Gastroesophageal sphincter (tissue), 4 donors: ENCODE data around the gene PCDHA8. TPM values are rescaled to one million over a fixed set of nuclear protein-coding genes. Genes with fewer than 3 reads are reported as not detected.
"Not testable (repeated sequence)": the region's sequence is repeated elsewhere in the genome, so short reads cannot be mapped to it uniquely, and the experiment has no call there.

Experiments used
- ATAC-seq: fragments of 150-250 bp; one replicate; pipeline ENCODE4 v1.9.1; 2016; ENCODE audit warnings: mild to moderate bottlenecking, moderate library complexity
- H3K27ac ChIP-seq, 4 donors: fragments of 200-600 bp; sonication (generic) in 3 of 4; 1 replicate in 3 of 4; 2 replicates in 1 of 4; pipeline ENCODE4 v1.5.1; 2016 to 2019
- H3K27me3 ChIP-seq: fragments of 200-600 bp; sonication (generic); one replicate; pipeline ENCODE4 v1.5.1; 2019
- H3K36me3 ChIP-seq, 2 donors: fragments of 200-600 bp; sonication (generic); one replicate each; pipeline ENCODE4 v1.5.1; 2019; ENCODE audit warnings: control low read depth in 1 of 2
- H3K4me1 ChIP-seq, 3 donors: fragments of 200-600 bp; sonication (generic); 1 replicate in 2 of 3; 2 replicates in 1 of 3; pipeline ENCODE4 v1.5.1; 2016 to 2019; ENCODE audit warnings: control low read depth in 2 of 3
- H3K4me3 ChIP-seq, 2 donors: fragments of 200-600 bp; sonication (generic); one replicate each; pipeline ENCODE4 v1.5.1; 2019; ENCODE audit warnings: mild to moderate bottlenecking in 1 of 2, moderate library complexity in 1 of 2
- H3K9me3 ChIP-seq, 3 donors: fragments of 200-600 bp; sonication (generic); one replicate each; pipeline ENCODE4 v1.5.1; 2017 to 2019; ENCODE audit warnings: control low read depth in 2 of 3
- EP300 ChIP-seq: sonication (generic); formaldehyde crosslinking; IDR thresholded peaks from one replicate; pipeline ENCODE4 v1.6.1; 2017; ENCODE audit warnings: antibody characterized with exemption, mild to moderate bottlenecking
- POLR2A ChIP-seq, 2 donors: fragments of 450-650 bp; IDR thresholded peaks; one replicate each; pipeline ENCODE4 v1.6.1; 2017; ENCODE audit warnings: antibody characterized with exemption in 2 of 2, mild to moderate bottlenecking in 2 of 2, moderate library complexity in 1 of 2
- POLR2AphosphoS5 ChIP-seq: sonication (generic); formaldehyde crosslinking; IDR thresholded peaks from one replicate; pipeline ENCODE4 v1.6.1; 2017; ENCODE audit warnings: antibody characterized with exemption
- WGBS, 2 donors: methylation state at CpG; one replicate each; pipeline ENCODE4 v1.1.5; 2018; ENCODE audit warnings: low coverage in 1 of 2; 5-methylcytosine and 5-hydroxymethylcytosine counted together
- total RNA-seq, 4 donors: library from RNA; depleted of rRNA; stranded (reverse); fragments of >200 nt; gene quantifications; one replicate each; pipeline ENCODE4 v1.1.0, GENCODE V29; 2016
- TF ChIP-seq, protein P1 (sequence below), 4 experiments: fragments of 200-600 bp in 2 of 4; fragments of 450-650 bp in 2 of 4; sonication (generic) in 1 of 4; IDR thresholded peaks; one replicate each; pipeline ENCODE4 v1.5.1; 2017 to 2019; ENCODE audit warnings: antibody characterized with exemption in 4 of 4, mild to moderate bottlenecking in 2 of 4, moderate library complexity in 2 of 4

Gene PCDHA8
- total RNA-seq, 4 donors from 2014 or later, result 0.15 TPM; not detected in 3

DNA sequence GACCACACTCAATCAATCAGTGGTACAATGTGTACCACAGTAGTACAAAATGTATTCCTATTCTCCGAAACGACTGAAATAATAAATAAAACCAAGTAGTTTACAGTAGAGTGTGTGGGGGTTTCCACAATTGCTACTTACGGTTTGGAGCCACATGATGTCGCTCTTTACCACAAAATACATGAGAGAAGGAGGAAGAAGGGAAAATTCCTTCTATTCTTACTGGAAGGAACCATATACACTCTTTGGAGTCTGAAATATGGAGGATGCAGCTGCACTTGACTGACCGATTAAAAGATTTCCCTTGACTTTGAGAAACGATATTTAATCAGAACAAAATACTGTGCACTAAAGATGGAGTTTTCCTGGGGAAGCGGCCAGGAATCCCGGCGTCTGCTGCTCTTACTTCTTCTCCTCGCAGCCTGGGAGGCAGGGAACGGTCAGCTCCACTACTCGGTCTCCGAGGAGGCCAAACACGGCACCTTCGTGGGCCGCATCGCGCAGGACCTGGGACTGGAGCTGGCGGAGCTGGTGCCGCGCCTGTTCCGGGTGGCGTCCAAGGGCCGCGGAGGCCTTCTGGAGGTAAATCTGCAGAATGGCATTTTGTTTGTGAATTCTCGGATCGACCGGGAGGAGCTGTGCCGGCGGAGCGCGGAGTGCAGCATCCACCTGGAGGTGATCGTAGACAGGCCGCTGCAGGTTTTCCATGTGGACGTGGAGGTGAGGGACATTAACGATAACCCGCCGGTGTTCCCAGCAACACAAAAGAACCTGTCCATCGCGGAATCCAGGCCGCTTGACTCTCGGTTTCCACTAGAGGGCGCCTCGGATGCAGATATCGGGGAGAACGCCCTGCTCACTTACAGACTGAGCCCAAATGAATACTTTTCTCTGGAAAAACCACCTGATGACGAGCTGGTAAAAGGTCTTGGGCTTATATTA is 33.9 kb upstream of the PCDHA8 start, which contains the start of gene PCDHA4:
Gene PCDHA4, plus strand, starts transcription at position 235 of the 942 bp plus-strand sequence.
- 20 to 35% methylated on average over 8 to 9 of the region's 47 CpGs for WGBS, 2 donors
- ATAC-seq, result no peak
- Histone ChIP-seq H3K9me3 (peaks cover 0 to 76% (median 0%) of the 10 kb centered on the region in 3 donors), H3K27ac (peak within 1 kb of the TSS in 2 of 4 donors; percentile 19 to 53), H3K4me1 (no peaks in the 10 kb centered on the region), H3K36me3 (no peaks in the 10 kb centered on the region), H3K27me3 (peaks cover 59% of the 10 kb centered on the region), H3K4me3 (peak within 1 kb of the TSS; percentile 21 to 40)
- no peak for TF ChIP-seq EP300
- TF ChIP-seq, protein P1, sequence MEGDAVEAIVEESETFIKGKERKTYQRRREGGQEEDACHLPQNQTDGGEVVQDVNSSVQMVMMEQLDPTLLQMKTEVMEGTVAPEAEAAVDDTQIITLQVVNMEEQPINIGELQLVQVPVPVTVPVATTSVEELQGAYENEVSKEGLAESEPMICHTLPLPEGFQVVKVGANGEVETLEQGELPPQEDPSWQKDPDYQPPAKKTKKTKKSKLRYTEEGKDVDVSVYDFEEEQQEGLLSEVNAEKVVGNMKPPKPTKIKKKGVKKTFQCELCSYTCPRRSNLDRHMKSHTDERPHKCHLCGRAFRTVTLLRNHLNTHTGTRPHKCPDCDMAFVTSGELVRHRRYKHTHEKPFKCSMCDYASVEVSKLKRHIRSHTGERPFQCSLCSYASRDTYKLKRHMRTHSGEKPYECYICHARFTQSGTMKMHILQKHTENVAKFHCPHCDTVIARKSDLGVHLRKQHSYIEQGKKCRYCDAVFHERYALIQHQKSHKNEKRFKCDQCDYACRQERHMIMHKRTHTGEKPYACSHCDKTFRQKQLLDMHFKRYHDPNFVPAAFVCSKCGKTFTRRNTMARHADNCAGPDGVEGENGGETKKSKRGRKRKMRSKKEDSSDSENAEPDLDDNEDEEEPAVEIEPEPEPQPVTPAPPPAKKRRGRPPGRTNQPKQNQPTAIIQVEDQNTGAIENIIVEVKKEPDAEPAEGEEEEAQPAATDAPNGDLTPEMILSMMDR (IDR thresholded peaks at IDR 0.05), result peak in 1 of 4 experiments; percentile 48

DNA sequence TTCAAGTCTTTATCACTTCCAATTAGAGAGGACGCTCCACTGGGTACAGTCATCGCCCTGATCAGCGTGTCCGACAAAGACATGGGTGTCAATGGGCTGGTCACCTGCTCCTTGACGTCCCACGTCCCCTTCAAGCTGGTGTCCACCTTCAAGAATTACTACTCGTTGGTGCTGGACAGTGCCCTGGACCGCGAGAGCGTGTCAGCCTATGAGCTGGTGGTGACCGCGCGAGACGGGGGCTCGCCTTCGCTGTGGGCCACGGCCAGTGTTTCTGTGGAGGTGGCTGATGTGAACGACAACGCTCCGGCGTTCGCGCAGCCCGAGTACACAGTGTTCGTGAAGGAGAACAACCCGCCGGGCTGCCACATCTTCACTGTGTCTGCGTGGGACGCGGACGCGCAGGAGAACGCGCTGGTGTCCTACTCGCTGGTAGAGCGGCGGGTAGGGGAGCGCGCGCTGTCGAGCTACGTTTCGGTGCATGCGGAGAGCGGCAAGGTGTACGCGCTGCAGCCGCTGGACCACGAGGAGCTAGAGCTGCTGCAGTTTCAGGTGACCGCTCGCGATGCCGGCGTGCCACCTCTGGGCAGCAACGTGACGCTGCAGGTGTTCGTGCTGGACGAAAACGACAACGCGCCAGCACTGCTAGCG is 32.6 kb upstream of the PCDHA8 start:
- H3K36me3 ChIP-seq, H3K4me1 ChIP-seq, H3K27ac ChIP-seq, H3K4me3 ChIP-seq, ATAC-seq: not testable (repeated sequence)
- peaks cover 0 to 63% (median 0%) of the 10 kb centered on the region in 3 donors for H3K9me3 ChIP-seq
- peaks cover 47% of the 10 kb centered on the region for H3K27me3 ChIP-seq
- WGBS, 2 donors, result 50 to 69% methylated on average over 4 to 6 of the region's 62 CpGs

DNA sequence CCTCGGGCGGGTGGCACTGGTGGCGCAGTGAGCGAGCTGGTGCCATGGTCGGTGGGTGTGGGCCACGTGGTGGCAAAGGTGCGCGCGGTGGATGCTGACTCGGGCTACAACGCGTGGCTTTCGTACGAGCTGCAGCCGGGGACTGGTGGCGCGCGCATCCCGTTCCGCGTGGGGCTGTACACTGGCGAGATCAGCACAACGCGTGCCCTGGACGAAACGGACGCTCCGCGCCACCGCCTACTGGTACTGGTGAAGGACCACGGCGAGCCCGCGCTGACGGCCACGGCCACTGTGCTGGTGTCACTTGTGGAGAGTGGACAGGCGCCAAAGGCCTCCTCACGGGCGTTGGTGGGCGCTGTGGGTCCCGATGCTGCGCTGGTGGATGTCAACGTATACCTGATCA is 32.1 kb upstream of the PCDHA8 start:
- Histone ChIP-seq H3K4me1 (no peaks in the 10 kb centered on the region), H3K36me3 (no peaks in the 10 kb centered on the region), H3K9me3 (peaks cover 0 to 58% (median 0%) of the 10 kb centered on the region in 3 donors), H3K27ac (no peak overlapping the region), H3K4me3 (no peak overlapping the region), H3K27me3 (peaks cover 46% of the 10 kb centered on the region)
- TF ChIP-seq POLR2A (IDR thresholded peaks at IDR 0.05), result no peak
- TF ChIP-seq EP300, result no peak
- TF ChIP-seq, protein P1 (IDR thresholded peaks at IDR 0.05), result no peak
- no peak for TF ChIP-seq POLR2AphosphoS5
- 78% methylated on average over 12 of the region's 43 CpGs; no CpG with 5 or more reads in 1 of the 2 donors for WGBS, 2 donors
- no peak for ATAC-seq

DNA sequence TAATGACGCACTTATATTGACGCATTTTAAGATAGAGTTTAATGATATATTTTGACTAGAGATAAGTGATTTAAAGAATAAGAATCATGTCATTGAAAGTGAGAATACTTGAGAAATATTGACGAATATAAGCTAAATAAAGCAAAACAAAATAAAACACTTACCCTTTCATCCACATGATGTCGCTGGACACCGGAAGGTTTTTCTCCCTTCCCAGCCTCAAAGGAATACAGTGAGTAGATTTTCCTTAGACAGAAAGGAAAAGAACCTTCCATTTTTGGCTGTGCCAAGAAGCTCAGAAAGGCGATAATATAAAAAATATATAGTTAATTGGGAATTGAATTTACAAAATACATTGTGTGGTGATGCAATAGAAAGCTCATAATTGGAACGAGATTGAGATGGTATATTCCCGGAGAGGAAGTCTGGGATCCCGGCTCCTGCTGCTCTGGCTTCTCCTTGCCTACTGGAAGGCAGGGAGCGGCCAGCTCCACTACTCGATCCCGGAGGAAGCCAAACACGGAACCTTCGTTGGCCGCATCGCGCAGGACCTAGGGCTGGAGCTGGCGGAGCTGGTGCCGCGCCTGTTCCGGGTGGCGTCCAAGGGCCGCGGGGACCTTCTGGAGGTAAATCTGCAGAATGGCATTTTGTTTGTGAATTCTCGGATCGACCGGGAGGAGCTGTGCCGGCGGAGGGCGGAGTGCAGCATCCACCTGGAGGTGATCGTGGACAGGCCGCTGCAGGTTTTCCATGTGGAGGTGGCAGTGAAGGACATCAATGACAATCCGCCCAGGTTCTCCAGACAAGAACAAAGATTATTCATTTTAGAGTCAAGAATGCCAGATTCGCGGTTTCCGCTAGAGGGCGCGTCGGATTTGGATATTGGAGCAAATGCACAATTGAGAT is 19.4 kb upstream of the PCDHA8 start, which contains the start of gene PCDHA5:
Gene PCDHA5, plus strand, starts transcription at position 239 of the 906 bp plus-strand sequence.
- H3K4me3 ChIP-seq, result peak within 1 kb of the TSS in 1 of 2 donors; percentile 7
- no peak for ATAC-seq
- H3K4me1 ChIP-seq, result no peaks in the 10 kb centered on the region
- peaks cover 0 to 28% (median 0%) of the 10 kb centered on the region in 3 donors for H3K9me3 ChIP-seq
- no peaks in the 10 kb centered on the region for H3K36me3 ChIP-seq
- TF ChIP-seq, protein P1 (IDR thresholded peaks at IDR 0.05), result peak in 1 of 4 experiments; percentile 46
- TF ChIP-seq POLR2AphosphoS5 (no peak), EP300 (no peak), POLR2A (IDR thresholded peaks at IDR 0.05) (no peak)
- H3K27ac ChIP-seq, result no peak within 1 kb of the TSS
- WGBS, 2 donors, result 12 to 21% methylated on average over 13 to 30 of the region's 39 CpGs
- H3K27me3 ChIP-seq, result peaks cover 39% of the 10 kb centered on the region

DNA sequence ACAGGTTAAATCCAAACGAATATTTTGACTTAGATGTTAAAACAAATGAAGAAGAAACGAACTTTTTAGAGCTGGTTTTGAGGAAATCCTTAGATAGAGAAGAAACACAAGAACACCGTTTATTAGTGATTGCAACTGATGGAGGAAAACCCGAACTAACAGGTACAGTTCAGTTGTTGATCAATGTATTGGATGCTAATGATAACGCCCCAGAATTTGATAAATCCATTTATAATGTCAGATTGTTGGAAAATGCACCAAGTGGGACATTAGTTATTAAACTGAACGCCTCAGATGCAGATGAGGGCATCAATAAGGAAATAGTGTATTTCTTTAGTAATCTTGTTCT is 18.7 kb upstream of the PCDHA8 start:
- Histone ChIP-seq H3K36me3 (no peaks in the 10 kb centered on the region), H3K4me3 (no peak overlapping the region), H3K27ac (no peak overlapping the region), H3K9me3 (peaks cover 0 to 25% (median 0%) of the 10 kb centered on the region in 3 donors), H3K4me1 (no peaks in the 10 kb centered on the region), H3K27me3 (peaks cover 43% of the 10 kb centered on the region)
- ATAC-seq, result no peak
- TF ChIP-seq POLR2A (IDR thresholded peaks at IDR 0.05) (no peak), EP300 (no peak), POLR2AphosphoS5 (no peak)
- TF ChIP-seq, protein P1 (IDR thresholded peaks at IDR 0.05), result no peak
- WGBS, 2 donors, result 21 to 25% methylated on average over 6 of the region's 6 CpGs

DNA sequence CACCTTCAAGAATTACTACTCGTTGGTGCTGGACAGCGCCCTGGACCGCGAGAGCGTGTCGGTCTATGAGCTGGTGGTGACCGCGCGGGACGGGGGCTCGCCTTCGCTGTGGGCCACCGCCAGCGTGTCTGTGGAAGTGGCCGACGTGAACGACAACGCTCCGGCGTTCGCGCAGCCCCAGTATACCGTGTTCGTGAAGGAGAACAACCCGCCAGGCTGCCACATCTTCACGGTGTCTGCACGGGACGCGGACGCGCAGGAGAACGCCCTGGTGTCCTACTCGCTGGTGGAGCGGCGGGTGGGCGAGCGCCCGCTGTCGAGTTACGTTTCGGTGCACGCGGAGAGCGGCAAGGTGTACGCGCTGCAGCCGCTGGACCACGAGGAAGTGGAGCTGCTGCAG is 18.0 kb upstream of the PCDHA8 start:
- not testable (repeated sequence) for H3K4me3 ChIP-seq, ATAC-seq, H3K27ac ChIP-seq, H3K36me3 ChIP-seq, H3K4me1 ChIP-seq
- peaks cover 50% of the 10 kb centered on the region for H3K27me3 ChIP-seq
- H3K9me3 ChIP-seq, result peaks cover 0 to 32% (median 0%) of the 10 kb centered on the region in 3 donors
- no CpG with 5 or more reads among the region's 48 CpGs for WGBS, 2 donors
